Uterus (tissue), 4 donors: ENCODE data around the gene PIK3C3. TPM values are rescaled to one million over a fixed set of nuclear protein-coding genes. Genes with fewer than 3 reads are reported as not detected.

ENCODE experiments used
- DNase-seq, 2 donors: peaks; one replicate each; pipeline ENCODE4 v3.0.0-alpha.2; 2019 to 2020
- H3K27ac ChIP-seq, 2 donors: fragments of 200-600 bp; sonication (generic); 1 replicate in 1 of 2; 2 replicates in 1 of 2; pipeline ENCODE4 v1.5.1; 2016 to 2018
- H3K27me3 ChIP-seq, 2 donors: fragments of 200-600 bp; sonication (generic); one replicate each; pipeline ENCODE4 v1.5.1; 2018 to 2019; ENCODE audit warnings: control low read depth in 1 of 2
- H3K36me3 ChIP-seq, 2 donors: fragments of 200-600 bp; sonication (generic); one replicate each; pipeline ENCODE4 v1.5.1; 2019; ENCODE audit warnings: control low read depth in 1 of 2
- H3K4me1 ChIP-seq, 2 donors: fragments of 200-600 bp; sonication (generic); one replicate each; pipeline ENCODE4 v1.5.1; 2018 to 2019; ENCODE audit warnings: control low read depth in 1 of 2
- H3K4me3 ChIP-seq, 2 donors: fragments of 200-600 bp; sonication (generic); 1 replicate in 1 of 2; 2 replicates in 1 of 2; pipeline ENCODE4 v1.5.1; 2018 to 2019; ENCODE audit warnings: mild to moderate bottlenecking in 1 of 2
- H3K9me3 ChIP-seq, 2 donors: fragments of 200-600 bp; sonication (generic); one replicate each; pipeline ENCODE4 v1.5.1; 2019; ENCODE audit warnings: control low read depth in 1 of 2
- CTCF ChIP-seq, 4 experiments: fragments of 200-600 bp in 2 of 4; fragments of 450-650 bp in 2 of 4; sonication (generic) in 2 of 4; IDR thresholded peaks; one replicate each; pipeline ENCODE4 v1.5.1; 2016 to 2019; ENCODE audit warnings: antibody characterized with exemption in 4 of 4, mild to moderate bottlenecking in 2 of 4, moderate library complexity in 1 of 4
- POLR2A ChIP-seq, 2 donors: fragments of 450-650 bp; IDR thresholded peaks; one replicate each; pipeline ENCODE4 v1.6.1; 2016; ENCODE audit warnings: antibody characterized with exemption in 2 of 2, mild to moderate bottlenecking in 1 of 2, moderate library complexity in 1 of 2
- intact Hi-C: fragments of 100-400 bp; cut with DNase I; formaldehyde crosslinking; loops from one replicate; pipeline ENCODE4 v1.15.1; 2023; ENCODE audit warnings: low total_unique reads
- total RNA-seq, 4 donors: library from RNA; depleted of rRNA in 3 of 4; stranded (reverse); fragments of >200 nt in 3 of 4; gene quantifications; one replicate each; pipeline versions ENCODE4 v1.1.0 to v1.2.4, GENCODE V29; 2014 to 2023
- donor health status: DM: yes; HTN: yes; CAD: no.

PIK3C3 gene
- total RNA-seq, 4 donors from 2014 or later = 57.6 to 114 (median 82.2) TPM

GRCh38 chr18:41985914-41986313 is 30.9 kb downstream of the PIK3C3 start:
- H3K36me3 ChIP-seq = no peaks in the 10 kb centered on the region
- no peak for DNase-seq
- no peaks in the 10 kb centered on the region for H3K27me3 ChIP-seq
- intact Hi-C loops = no loop called here
- H3K27ac ChIP-seq = no peak overlapping the region
- H3K9me3 ChIP-seq = no peaks in the 10 kb centered on the region
- TF ChIP-seq CTCF (IDR thresholded peaks at IDR 0.05) (no peak), POLR2A (IDR thresholded peaks at IDR 0.05) (no peak)
- H3K4me1 ChIP-seq = no peaks in the 10 kb centered on the region
- no peak overlapping the region for H3K4me3 ChIP-seq

- Histone ChIP-seq H3K36me3 (no peaks in the 10 kb centered on the region), H3K4me3 (no peak overlapping the region), H3K27ac (no peak overlapping the region), H3K27me3 (no peaks in the 10 kb centered on the region), H3K4me1 (no peaks in the 10 kb centered on the region), H3K9me3 (no peaks in the 10 kb centered on the region)
- no peak for DNase-seq
- intact Hi-C loops = no loop called here
- TF ChIP-seq POLR2A (IDR thresholded peaks at IDR 0.05) = no peak
- no peak for TF ChIP-seq CTCF (IDR thresholded peaks at IDR 0.05)
These were observed 34.5 kb downstream of the PIK3C3 start for GRCh38 chr18:41989508-41989907.

GRCh38 chr18:41992066-41992465 is 37.0 kb downstream of the PIK3C3 start:
- Histone ChIP-seq H3K4me3 (no peak overlapping the region), H3K36me3 (no peaks in the 10 kb centered on the region)
- intact Hi-C loops = no loop called here

GRCh38 chr18:41992703-41993102 is 37.7 kb downstream of the PIK3C3 start:
- intact Hi-C loops = no loop called here
- Histone ChIP-seq H3K27ac (no peak overlapping the region), H3K9me3 (no peaks in the 10 kb centered on the region), H3K36me3 (no peaks in the 10 kb centered on the region), H3K4me3 (no peak overlapping the region), H3K27me3 (no peaks in the 10 kb centered on the region), H3K4me1 (no peaks in the 10 kb centered on the region)
- no peak for TF ChIP-seq CTCF (IDR thresholded peaks at IDR 0.05)
- no peak for TF ChIP-seq POLR2A (IDR thresholded peaks at IDR 0.05)
- DNase-seq = no peak

More at GRCh38 chr18:41992066-41992465, 37.0 kb downstream of the PIK3C3 start:
- Histone ChIP-seq H3K9me3 (no peaks in the 10 kb centered on the region), H3K4me1 (no peaks in the 10 kb centered on the region), H3K27me3 (no peaks in the 10 kb centered on the region), H3K27ac (no peak overlapping the region)
- no peak for DNase-seq
- TF ChIP-seq CTCF (IDR thresholded peaks at IDR 0.05) (no peak), POLR2A (IDR thresholded peaks at IDR 0.05) (no peak)

- TF ChIP-seq CTCF (IDR thresholded peaks at IDR 0.05) (no peak), POLR2A (IDR thresholded peaks at IDR 0.05) (no peak)
- Histone ChIP-seq H3K4me1 (no peaks in the 10 kb centered on the region), H3K27ac (no peak overlapping the region), H3K36me3 (no peaks in the 10 kb centered on the region), H3K27me3 (no peaks in the 10 kb centered on the region), H3K4me3 (no peak overlapping the region), H3K9me3 (no peaks in the 10 kb centered on the region)
- intact Hi-C loops = no loop called here
- no peak for DNase-seq
These were observed 38.1 kb downstream of the PIK3C3 start for GRCh38 chr18:41993151-41993550.
